Activated CD4-positive, alpha-beta T cell treated with anti-CD3 and anti-CD28 coated beads, Interleukin-2, amount 10 ng/mL, durations not matched to agents 24 days and 14 days (primary cell): ENCODE data around the gene ZIC1. TPM values are rescaled to one million over a fixed set of nuclear protein-coding genes. Genes with fewer than 3 reads are reported as not detected.

ENCODE experiments used
- DNase-seq: peaks from one replicate; pipeline ENCODE4 v3.0.0; 2022
- H3K27ac Mint-ChIP-seq: one replicate; pipeline ENCODE4 v1.8.0; 2022; ENCODE audit warnings: mild to moderate bottlenecking, mixed read lengths
- H3K27me3 Mint-ChIP-seq: one replicate; pipeline ENCODE4 v1.8.0; 2022; ENCODE audit warnings: mixed read lengths
- H3K36me3 Mint-ChIP-seq: one replicate; pipeline ENCODE4 v1.8.0; 2022; ENCODE audit warnings: low read depth, mild to moderate bottlenecking, mixed read lengths
- H3K4me1 Mint-ChIP-seq: one replicate; pipeline ENCODE4 v1.8.0; 2021; ENCODE audit warnings: mixed read lengths
- H3K4me3 Mint-ChIP-seq: one replicate; pipeline ENCODE4 v1.8.0; 2022; ENCODE audit warnings: mild to moderate bottlenecking, moderate library complexity, mixed read lengths
- H3K9me3 Mint-ChIP-seq: one replicate; pipeline ENCODE4 v1.8.0; 2021; ENCODE audit warnings: mixed read lengths
- intact Hi-C: fragments of 100-400 bp; cut with micrococcal nuclease; formaldehyde crosslinking; loops from one replicate; pipeline ENCODE4 v1.15.1; 2023
- total RNA-seq: library from RNA; stranded (reverse); gene quantifications from 2 replicates; pipeline ENCODE4 v1.2.3, GENCODE V29; 2022

Gene ZIC1
- total RNA-seq, 1 donor from 2014 or later = not detected

DNA sequence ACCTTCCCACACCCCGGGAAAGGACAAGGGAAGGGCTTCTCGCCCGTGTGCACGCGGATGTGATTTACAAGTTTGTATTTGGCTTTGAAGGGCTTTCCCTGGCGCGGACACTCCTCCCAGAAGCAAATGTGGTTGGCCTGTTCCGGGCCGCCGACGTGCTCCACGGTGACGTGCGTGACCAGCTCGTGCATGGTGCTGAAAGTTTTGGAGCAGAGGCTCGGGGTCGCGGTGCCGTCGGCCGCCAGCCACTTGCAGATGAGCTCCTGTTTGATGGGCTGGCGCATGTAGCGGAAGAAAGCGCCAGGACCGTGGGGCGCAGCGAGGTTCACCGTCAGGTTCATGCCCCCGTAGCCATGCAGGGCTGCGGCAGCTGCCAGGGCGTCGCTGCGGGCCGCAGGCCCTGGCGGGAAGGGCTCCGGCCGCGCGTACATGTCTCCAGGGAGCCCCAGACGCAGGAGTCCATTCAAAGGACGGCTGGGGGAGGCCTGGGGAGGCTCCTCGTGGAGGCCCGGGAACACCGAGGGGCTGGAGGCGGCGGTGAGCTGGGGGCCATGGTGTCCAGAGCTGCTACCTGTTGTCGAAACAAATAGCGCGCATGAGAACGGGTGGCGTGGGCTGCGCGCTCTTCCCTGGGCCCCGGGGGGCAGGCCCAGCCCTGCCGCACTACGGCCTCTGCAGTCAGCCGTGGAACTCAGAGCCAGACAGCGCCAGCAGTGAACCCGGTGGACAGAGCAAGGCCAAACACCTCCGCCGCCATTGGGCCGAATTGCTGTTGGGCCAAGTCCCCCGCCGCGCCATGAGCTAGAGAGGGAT lies 13.1 kb upstream of the ZIC1 start:
- no peaks in the 10 kb centered on the region for H3K36me3 Mint-ChIP-seq
- DNase-seq = no peak
- H3K27me3 Mint-ChIP-seq = peaks cover 71% of the 10 kb centered on the region
- peaks cover 6% of the 10 kb centered on the region for H3K9me3 Mint-ChIP-seq
- peaks cover 4% of the 10 kb centered on the region for H3K4me1 Mint-ChIP-seq
- intact Hi-C loops = loop anchor here (2.0 kb wide), 1 partner anchor 17 kb away; no protein-coding TSS in a partner anchor
- no peak overlapping the region for H3K4me3 Mint-ChIP-seq
- no peak overlapping the region for H3K27ac Mint-ChIP-seq

GRCh38 chr3:147396712-147397046 lies 12.5 kb upstream of the ZIC1 start:
- H3K9me3 Mint-ChIP-seq = peaks cover 6% of the 10 kb centered on the region
- peaks cover 68% of the 10 kb centered on the region for H3K27me3 Mint-ChIP-seq
- no peak overlapping the region for H3K4me3 Mint-ChIP-seq
- intact Hi-C loops = loop anchor here (2.0 kb wide), 1 partner anchor 16 kb away; no protein-coding TSS in a partner anchor
- H3K4me1 Mint-ChIP-seq = peaks cover 4% of the 10 kb centered on the region
- H3K36me3 Mint-ChIP-seq = no peaks in the 10 kb centered on the region
- H3K27ac Mint-ChIP-seq = no peak overlapping the region
- no peak for DNase-seq

GRCh38 chr3:147397155-147397874 lies 11.8 kb upstream of the ZIC1 start:
- H3K9me3 Mint-ChIP-seq = peaks cover 6% of the 10 kb centered on the region

GRCh38 chr3:147397875-147398812 lies 11.0 kb upstream of the ZIC1 start:
- H3K36me3 Mint-ChIP-seq = no peaks in the 10 kb centered on the region
- H3K4me3 Mint-ChIP-seq = no peak overlapping the region
- H3K4me1 Mint-ChIP-seq = peaks cover 2% of the 10 kb centered on the region
- peaks cover 63% of the 10 kb centered on the region for H3K27me3 Mint-ChIP-seq
- no peak for DNase-seq
- peaks cover 6% of the 10 kb centered on the region for H3K9me3 Mint-ChIP-seq
- intact Hi-C loops = loop anchor here (1.0 to 2.0 kb wide), 2 partner anchors 8 to 15 kb away; partner anchors contain the start of gene ZIC4
- H3K27ac Mint-ChIP-seq = no peak overlapping the region

More at GRCh38 chr3:147397155-147397874, 11.8 kb upstream of the ZIC1 start:
- DNase-seq = no peak
- no peaks in the 10 kb centered on the region for H3K36me3 Mint-ChIP-seq
- intact Hi-C loops = loop anchor here (2.0 kb wide), 1 partner anchor 15 kb away; no protein-coding TSS in a partner anchor
- H3K4me1 Mint-ChIP-seq = peaks cover 4% of the 10 kb centered on the region
- peaks cover 66% of the 10 kb centered on the region for H3K27me3 Mint-ChIP-seq
- peak overlapping the region; percentile 37 for H3K27ac Mint-ChIP-seq
- H3K4me3 Mint-ChIP-seq = no peak overlapping the region

DNA sequence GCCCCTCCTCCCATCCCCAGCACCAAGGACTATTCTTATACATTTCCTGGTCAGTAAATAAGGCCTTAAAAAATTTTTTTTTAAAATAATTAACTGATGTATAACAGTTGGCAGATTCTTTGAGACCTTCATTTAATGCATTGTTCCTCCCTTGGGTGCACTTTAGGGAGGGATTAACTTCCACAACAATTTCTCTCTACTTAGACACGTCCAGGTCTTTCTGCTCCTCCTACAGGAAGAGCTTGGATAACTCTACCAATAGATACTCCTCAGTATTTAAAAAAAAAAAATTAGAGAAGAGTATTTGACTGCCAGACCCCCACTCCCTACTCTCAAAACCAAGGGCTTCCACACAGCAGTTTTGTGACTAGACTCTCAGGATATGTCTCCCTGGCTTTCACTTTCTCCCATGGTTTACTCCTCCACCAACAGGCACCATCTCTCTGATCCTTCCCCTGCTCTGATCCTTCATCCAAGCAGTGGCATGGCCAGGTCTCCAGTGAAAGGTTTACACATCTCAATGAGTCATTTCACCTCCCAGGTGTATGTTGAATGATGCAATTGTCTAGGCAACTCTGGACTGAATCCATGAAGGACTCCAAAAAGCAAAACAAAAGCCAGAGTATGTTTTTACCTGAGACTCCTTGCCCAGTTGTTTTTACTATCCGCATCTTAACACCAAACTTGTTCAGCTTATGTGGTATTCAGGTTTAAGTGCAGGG lies 10.2 kb upstream of the ZIC1 start:
- no peak overlapping the region for H3K4me3 Mint-ChIP-seq
- no peak overlapping the region for H3K27ac Mint-ChIP-seq
- peaks cover 66% of the 10 kb centered on the region for H3K27me3 Mint-ChIP-seq
- no peaks in the 10 kb centered on the region for H3K36me3 Mint-ChIP-seq
- DNase-seq = no peak
- intact Hi-C loops = loop anchor here (1.0 kb wide), 1 partner anchor 7 kb away; the partner anchor contains the start of gene ZIC4
- H3K4me1 Mint-ChIP-seq = peaks cover 2% of the 10 kb centered on the region
- H3K9me3 Mint-ChIP-seq = peaks cover 6% of the 10 kb centered on the region

- Mint-ChIP-seq H3K4me1 (peaks cover 2% of the 10 kb centered on the region), H3K9me3 (peaks cover 6% of the 10 kb centered on the region), H3K4me3 (no peak overlapping the region), H3K27me3 (peaks cover 65% of the 10 kb centered on the region), H3K27ac (no peak overlapping the region), H3K36me3 (no peaks in the 10 kb centered on the region)
- DNase-seq = no peak
- intact Hi-C loops = no loop called here
Measured at GRCh38 chr3:147400111-147400510, 9.1 kb upstream of the ZIC1 start.

DNA sequence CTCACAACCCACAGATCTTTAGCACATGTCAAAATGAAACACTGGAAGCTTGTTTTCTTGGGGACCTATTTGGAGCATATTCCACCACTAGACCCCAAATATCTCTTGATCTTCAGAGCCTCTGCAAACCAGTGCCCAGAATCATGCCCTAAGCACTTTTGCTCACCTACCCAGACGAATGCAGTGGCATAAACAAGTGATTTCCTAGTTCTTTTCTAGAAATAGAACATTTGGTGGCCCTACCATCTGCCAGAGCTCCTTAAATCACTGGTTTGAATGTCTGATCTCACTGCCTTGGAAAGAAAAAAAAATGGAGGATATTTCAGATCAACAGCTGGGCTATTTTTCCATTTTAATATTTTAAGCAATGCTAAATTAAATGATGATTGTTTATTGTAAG lies 8.2 kb upstream of the ZIC1 start:
- Mint-ChIP-seq H3K27ac (no peak overlapping the region), H3K4me3 (no peak overlapping the region), H3K4me1 (peaks cover 2% of the 10 kb centered on the region), H3K27me3 (peaks cover 64% of the 10 kb centered on the region), H3K9me3 (peaks cover 6% of the 10 kb centered on the region), H3K36me3 (no peaks in the 10 kb centered on the region)
- no peak for DNase-seq
- intact Hi-C loops = no loop called here

DNA sequence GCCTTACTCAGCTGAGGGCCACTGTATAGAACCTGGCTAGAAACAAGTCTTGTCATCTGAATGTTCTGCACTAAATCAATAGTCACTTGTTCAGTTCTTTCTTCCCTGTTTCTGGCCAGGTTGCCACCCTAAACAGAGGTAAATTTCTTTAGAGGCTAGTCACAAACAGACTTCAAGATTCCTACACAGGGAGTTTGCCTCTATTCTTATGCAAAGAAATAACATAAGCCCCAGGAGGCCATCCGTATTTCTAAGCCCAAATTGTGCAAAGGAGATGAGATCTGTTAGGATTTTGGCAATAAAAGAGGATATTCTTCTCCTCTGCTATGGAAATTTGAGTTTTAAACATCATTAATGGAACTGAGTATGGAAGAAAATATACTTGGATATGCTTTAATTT lies 7.7 kb upstream of the ZIC1 start:
- Mint-ChIP-seq H3K27me3 (peaks cover 68% of the 10 kb centered on the region), H3K4me3 (no peak overlapping the region), H3K9me3 (peaks cover 6% of the 10 kb centered on the region)

GRCh38 chr3:147402159-147402558 lies 7.0 kb upstream of the ZIC1 start:
- H3K27me3 Mint-ChIP-seq = peaks cover 71% of the 10 kb centered on the region

More for the DNA sequence above, 7.7 kb upstream of the ZIC1 start:
- intact Hi-C loops = no loop called here
- H3K4me1 Mint-ChIP-seq = peaks cover 2% of the 10 kb centered on the region
- H3K27ac Mint-ChIP-seq = no peak overlapping the region
- no peak for DNase-seq
- no peaks in the 10 kb centered on the region for H3K36me3 Mint-ChIP-seq

GRCh38 chr3:147403511-147403910 lies 5.7 kb upstream of the ZIC1 start:
- Mint-ChIP-seq H3K9me3 (peaks cover 11% of the 10 kb centered on the region), H3K4me1 (peaks cover 4% of the 10 kb centered on the region), H3K36me3 (peaks cover 2% of the 10 kb centered on the region), H3K27ac (no peak overlapping the region), H3K4me3 (no peak overlapping the region), H3K27me3 (peaks cover 68% of the 10 kb centered on the region)
- DNase-seq = no peak
- intact Hi-C loops = no loop called here

More at GRCh38 chr3:147402159-147402558, 7.0 kb upstream of the ZIC1 start:
- H3K27ac Mint-ChIP-seq = no peak overlapping the region
- no peak overlapping the region for H3K4me3 Mint-ChIP-seq
- peaks cover 4% of the 10 kb centered on the region for H3K9me3 Mint-ChIP-seq
- intact Hi-C loops = no loop called here
- no peaks in the 10 kb centered on the region for H3K36me3 Mint-ChIP-seq
- no peak for DNase-seq
- peaks cover 2% of the 10 kb centered on the region for H3K4me1 Mint-ChIP-seq

- DNase-seq = no peak
- peaks cover 5% of the 10 kb centered on the region for H3K36me3 Mint-ChIP-seq
- no peak overlapping the region for H3K27ac Mint-ChIP-seq
- intact Hi-C loops = no loop called here
- H3K4me3 Mint-ChIP-seq = no peak overlapping the region
- H3K4me1 Mint-ChIP-seq = peaks cover 6% of the 10 kb centered on the region
- peaks cover 69% of the 10 kb centered on the region for H3K27me3 Mint-ChIP-seq
- peaks cover 15% of the 10 kb centered on the region for H3K9me3 Mint-ChIP-seq
Measured at GRCh38 chr3:147404000-147404799, 5.0 kb upstream of the ZIC1 start.

DNA sequence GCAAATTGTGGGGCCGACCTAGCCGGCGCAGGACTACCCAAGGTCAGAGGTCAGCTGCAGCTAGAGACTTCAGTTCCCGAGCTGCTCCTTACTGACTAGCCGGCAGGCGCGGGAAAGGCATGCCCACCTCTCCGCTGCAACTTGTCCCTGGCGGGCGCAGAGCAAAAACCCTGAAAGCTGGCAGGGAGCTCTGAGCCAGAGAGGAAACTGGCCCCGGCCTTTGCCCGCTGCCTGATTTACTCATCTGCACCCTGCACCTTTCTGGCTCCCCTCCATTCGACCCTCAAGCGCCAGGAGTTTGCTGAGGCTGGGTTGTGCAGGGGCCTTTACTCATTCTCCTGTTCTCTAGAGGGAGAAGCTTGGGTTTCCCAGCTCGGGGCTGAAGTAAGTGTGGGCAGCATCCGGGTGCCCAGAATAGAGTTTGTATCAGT lies 4.3 kb upstream of the ZIC1 start:
- peaks cover 15% of the 10 kb centered on the region for H3K9me3 Mint-ChIP-seq
- DNase-seq = no peak
- intact Hi-C loops = no loop called here
- no peak overlapping the region for H3K4me3 Mint-ChIP-seq
- H3K36me3 Mint-ChIP-seq = peaks cover 6% of the 10 kb centered on the region
- H3K27ac Mint-ChIP-seq = no peak overlapping the region
- peaks cover 6% of the 10 kb centered on the region for H3K4me1 Mint-ChIP-seq
- peaks cover 66% of the 10 kb centered on the region for H3K27me3 Mint-ChIP-seq
